HFF-Myc (cell line): ENCODE results near the gene TMEM61.

Experiments
- DNase-seq: peaks from one replicate; pipeline ENCODE4 v3.0.0-alpha.2; 2011; ENCODE audit warnings: low read depth; ENCODE audit errors: extremely low read depth
- H3K4me3 ChIP-seq: replicated peaks from 2 replicates; pipeline ENCODE4 v1.5.1; 2011; ENCODE audit warnings: low read depth, mild to moderate bottlenecking, control low read depth, low read length
- TF ChIP-seq, protein P1 (sequence below): IDR thresholded peaks from 2 replicates; pipeline ENCODE4 v1.5.1; 2012; ENCODE audit warnings: mild to moderate bottlenecking, low read depth, low read length, control low read depth; ENCODE audit errors: missing control alignments

The TMEM61 gene

DNA sequence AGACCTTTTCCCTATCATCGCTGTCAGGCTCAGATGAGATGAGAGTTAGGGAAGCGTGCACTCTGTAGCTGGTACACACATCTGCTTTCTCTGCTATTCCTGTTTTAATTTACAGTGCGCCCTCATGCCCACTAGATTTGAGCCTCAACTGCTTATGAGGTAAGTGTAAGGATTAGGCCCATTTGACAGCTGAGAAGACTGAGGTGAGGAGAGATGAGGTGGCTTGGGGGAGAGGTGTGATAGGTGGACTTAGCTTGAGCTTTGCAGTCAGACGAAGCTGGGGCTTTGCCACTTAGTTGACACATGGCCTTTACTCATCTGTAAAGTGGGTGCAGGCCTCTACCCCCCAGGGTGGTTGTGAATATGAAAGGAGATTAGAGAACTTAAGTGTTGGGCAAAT lies 8.5 kb downstream of the TMEM61 start:
- TF ChIP-seq, protein P1, sequence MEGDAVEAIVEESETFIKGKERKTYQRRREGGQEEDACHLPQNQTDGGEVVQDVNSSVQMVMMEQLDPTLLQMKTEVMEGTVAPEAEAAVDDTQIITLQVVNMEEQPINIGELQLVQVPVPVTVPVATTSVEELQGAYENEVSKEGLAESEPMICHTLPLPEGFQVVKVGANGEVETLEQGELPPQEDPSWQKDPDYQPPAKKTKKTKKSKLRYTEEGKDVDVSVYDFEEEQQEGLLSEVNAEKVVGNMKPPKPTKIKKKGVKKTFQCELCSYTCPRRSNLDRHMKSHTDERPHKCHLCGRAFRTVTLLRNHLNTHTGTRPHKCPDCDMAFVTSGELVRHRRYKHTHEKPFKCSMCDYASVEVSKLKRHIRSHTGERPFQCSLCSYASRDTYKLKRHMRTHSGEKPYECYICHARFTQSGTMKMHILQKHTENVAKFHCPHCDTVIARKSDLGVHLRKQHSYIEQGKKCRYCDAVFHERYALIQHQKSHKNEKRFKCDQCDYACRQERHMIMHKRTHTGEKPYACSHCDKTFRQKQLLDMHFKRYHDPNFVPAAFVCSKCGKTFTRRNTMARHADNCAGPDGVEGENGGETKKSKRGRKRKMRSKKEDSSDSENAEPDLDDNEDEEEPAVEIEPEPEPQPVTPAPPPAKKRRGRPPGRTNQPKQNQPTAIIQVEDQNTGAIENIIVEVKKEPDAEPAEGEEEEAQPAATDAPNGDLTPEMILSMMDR, result no peak
- H3K4me3 ChIP-seq, result no peak overlapping the region
- DNase-seq, result no peak

DNA sequence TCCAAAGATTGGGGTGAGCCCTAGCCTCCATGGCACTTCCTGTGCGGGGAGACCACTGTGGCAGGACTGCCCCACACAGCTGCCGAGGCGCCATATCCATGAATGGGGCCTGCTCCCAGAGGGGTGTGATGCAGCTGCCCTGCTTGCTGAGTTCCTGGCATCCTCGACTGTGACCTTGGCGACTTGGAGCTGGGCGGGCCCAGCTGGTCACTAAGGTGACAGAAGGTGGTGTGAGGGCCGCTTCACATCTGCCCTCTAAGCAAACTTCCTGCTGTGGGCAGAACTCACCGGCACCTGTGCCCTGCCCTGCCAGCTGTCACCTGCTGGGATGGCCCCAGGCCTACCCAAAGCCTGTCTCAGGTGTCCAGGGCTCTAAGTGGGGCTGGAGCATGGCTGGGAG lies 9.0 kb downstream of the TMEM61 start:
- H3K4me3 ChIP-seq, result no peak overlapping the region
- DNase-seq, result no peak
- TF ChIP-seq, protein P1, result no peak

DNA sequence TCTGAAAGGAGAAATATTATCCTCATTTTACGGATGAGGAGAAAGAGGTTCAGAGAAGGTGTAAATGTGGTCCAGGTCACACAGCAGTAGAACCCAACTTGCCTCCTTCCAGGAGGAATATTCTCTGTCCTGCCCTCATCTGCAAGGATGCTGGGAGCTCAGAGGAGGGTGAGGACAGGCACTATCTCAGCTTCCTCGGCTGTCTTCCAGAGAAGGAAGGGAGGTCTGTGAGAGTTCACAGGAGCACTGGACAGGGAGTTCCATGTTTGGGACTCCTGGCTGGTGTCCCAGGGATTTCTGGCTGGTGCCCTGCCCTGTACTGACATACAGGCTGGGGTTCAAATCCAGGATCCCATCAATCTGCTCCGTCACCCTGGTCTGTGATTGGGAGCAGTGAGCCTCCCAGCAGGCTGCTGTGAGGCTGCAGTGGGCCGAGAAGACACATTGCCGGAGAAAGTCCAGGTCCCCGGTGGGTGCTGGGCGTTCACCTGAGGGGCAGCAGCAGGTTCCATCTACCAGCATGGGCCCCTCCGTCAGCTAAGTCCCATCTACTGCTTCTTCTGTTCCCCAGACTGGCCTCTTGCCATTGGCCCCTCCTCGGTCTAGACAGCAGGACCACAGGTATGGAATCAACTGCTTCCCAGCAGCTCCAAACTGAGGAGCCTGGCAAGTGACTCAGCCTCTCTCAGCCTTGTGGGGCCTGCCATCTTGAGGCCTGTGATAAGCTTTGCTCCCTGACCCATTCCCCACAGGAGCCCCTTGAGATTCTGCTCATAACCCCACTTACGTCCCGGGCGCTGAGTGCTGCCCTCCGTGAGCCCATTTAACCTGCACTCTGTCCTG lies 9.8 kb downstream of the TMEM61 start:
- TF ChIP-seq, protein P1, result no peak
- DNase-seq, result no peak
- no peak overlapping the region for H3K4me3 ChIP-seq

DNA sequence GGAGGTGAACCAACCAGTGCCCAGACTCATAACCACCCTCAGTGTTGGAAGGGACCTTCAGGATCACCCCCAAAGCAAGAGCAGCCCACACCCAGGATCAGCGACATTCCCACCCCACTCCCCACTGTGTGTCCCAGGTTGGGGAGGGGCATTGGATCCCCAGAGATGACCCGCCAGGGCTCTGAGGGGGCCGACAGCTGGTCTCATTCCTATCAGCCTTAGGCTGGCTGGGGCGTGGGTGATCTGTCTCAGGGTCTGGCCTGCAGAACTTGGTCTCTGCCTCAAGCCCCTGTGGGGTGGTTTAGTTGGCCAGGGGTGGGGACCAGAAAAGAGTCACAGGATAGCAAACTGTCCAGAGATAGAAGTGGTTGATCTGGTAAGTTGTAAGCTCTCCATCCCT lies 10.5 kb downstream of the TMEM61 start:
- no peak overlapping the region for H3K4me3 ChIP-seq
- TF ChIP-seq, protein P1, result no peak
- no peak for DNase-seq

DNA sequence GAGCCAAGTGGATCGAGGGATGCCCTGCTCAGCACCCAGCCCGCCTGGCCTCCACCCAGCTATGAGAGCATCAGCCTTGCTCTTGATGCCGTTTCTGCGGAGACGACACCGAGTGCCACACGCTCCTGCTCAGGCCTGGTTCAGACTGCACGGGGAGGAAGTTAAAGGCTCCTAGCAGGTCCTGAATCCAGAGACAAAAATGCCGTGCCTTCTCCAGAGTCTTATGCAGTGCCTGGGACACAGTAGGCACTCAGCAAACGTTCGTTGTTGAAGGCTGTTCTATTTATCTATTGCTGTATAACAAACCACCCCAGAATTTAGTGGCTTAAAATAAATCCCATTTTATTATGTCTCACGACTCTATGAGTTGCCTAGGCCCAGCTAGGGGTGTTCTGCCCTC lies 11.5 kb downstream of the TMEM61 start:
- no peak overlapping the region for H3K4me3 ChIP-seq
- no peak for DNase-seq
- TF ChIP-seq, protein P1, result no peak

DNA sequence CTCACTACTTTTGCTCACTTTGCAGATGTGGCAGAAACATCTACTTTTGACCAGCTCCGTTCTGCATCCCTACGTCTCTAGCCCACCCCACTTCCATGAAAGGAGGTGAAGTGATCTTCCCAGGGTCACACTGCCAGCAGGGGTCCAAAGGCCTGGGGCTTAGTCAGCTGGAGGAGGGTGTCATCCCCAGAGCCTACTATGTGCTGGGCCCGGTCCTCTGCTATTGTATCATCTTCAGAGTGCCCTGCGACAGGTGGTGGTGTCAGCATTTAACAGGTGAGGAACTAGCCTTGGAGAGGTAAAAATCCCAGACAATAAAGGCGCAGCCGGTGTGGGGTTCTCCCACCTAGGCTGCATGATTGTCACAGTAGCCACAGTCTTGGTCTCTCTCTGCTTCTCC lies 12.7 kb downstream of the TMEM61 start:
- DNase-seq, result no peak
- TF ChIP-seq, protein P1, result no peak
- no peak overlapping the region for H3K4me3 ChIP-seq

DNA sequence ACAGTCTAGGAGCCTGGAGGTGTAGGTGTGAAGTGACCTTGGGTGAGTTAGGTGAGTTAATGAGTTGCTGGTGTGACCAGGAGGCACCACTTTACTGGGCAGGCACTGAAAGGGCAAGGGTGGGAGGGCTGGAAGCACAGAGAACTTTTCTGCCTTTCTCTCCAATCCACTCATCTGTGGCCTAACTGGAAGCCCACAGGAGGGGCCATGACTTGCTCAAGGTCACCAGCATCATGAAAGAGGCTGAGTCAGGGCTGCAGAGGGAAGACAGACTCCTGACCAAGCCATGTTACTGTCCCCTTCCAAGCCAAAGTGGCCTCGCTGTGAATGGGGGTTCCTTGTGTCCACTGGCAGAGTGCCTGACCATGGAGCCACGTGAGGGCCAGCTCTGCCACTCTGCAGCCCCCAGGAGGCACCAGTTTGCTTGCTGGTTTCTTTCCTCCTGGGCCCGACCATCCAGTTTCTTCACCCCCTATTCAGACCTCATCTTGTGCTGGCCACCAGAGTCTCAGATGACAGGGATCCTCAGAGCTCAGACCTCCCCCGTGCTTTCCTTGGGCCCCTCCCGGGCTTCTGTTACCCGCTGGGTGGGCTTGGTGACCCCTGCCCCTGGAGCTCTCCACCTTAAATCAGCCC lies 14.0 kb downstream of the TMEM61 start:
- H3K4me3 ChIP-seq, result no peak overlapping the region
- TF ChIP-seq, protein P1, result no peak
- DNase-seq, result no peak
